ENCODE results near the gene CALML3.
"Not testable (repeated sequence)": the region's sequence is repeated elsewhere in the genome, so short reads cannot be mapped to it uniquely, and the experiment has no call there.

DNA sequence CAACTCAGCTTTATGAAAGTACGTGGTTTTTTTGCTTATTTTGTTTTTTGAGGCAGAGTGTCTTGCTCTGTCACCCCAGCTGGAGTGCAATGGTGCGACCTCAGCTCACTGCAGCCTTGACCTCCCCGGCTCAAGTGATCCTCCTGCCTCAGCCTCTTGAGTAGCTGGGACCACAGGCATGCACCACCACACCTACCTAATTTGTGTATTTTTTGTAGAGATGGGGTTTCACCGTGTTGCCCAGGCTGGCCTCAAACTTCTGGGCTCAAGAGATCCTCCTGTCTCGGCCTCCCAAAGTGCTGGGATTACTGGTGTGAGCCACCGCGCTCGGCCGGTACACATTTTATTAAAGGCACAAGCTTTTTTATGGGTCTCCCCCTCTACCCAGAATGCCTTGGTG is 34.3 kb downstream of the CALML3 start:
- not testable (repeated sequence) for TF ChIP-seq POLR2A, CTCF (IDR thresholded peaks at IDR 0.05)
